Hematopoietic multipotent progenitor cell treated with erythropoietin and hydrocortisone succinate and interleukin-3 and kit ligand, for 6 days (in vitro differentiated cells): ENCODE data around the gene BNC1.
A peak's percentile ranks its signal among the peaks of the same experiment; 100 is the strongest.
"Not testable (repeated sequence)": the region's sequence is repeated elsewhere in the genome, so short reads cannot be mapped to it uniquely, and the experiment has no call there.

Experiments used
- DNase-seq: peaks from one replicate; pipeline ENCODE4 v3.0.0-alpha.2; 2015

BNC1 gene

GRCh38 chr15:83290236-83290635, 5.8 kb upstream of the BNC1 start:
- DNase-seq = no peak

- DNase-seq = no peak
Measured at GRCh38 chr15:83289160-83289559, 4.7 kb upstream of the BNC1 start.

- no peak for DNase-seq
Measured at GRCh38 chr15:83288381-83288801, 3.9 kb upstream of the BNC1 start.

GRCh38 chr15:83287541-83288027, 3.1 kb upstream of the BNC1 start:
- DNase-seq = no peak

GRCh38 chr15:83285979-83286553, 1.6 kb upstream of the BNC1 start:
- no peak for DNase-seq

- no peak for DNase-seq
Measured at GRCh38 chr15:83285284-83285978, 967 bp upstream of the BNC1 start.

GRCh38 chr15:83283813-83284558, 478 bp downstream of the BNC1 start:
- DNase-seq = peak; percentile 13

- no peak for DNase-seq
Measured at GRCh38 chr15:83283138-83283812, 1.2 kb downstream of the BNC1 start.

- no peak for DNase-seq
Measured at GRCh38 chr15:83282776-83283137, 1.7 kb downstream of the BNC1 start.

- no peak for DNase-seq
Measured at GRCh38 chr15:83282141-83282540, 2.3 kb downstream of the BNC1 start.

- no peak for DNase-seq
Measured at GRCh38 chr15:83278191-83278590, 6.3 kb downstream of the BNC1 start.

GRCh38 chr15:83276661-83277060, 7.8 kb downstream of the BNC1 start:
- DNase-seq = no peak

GRCh38 chr15:83275412-83275811, 9.1 kb downstream of the BNC1 start:
- no peak for DNase-seq

- no peak for DNase-seq
Measured at GRCh38 chr15:83270176-83270575, 14.3 kb downstream of the BNC1 start.

- DNase-seq = no peak
Measured at GRCh38 chr15:83268147-83268546, 16.3 kb downstream of the BNC1 start.

- no peak for DNase-seq
Measured at GRCh38 chr15:83262594-83263315, 21.7 kb downstream of the BNC1 start.

- DNase-seq = not testable (repeated sequence)
Measured at GRCh38 chr15:83262181-83262580, 22.3 kb downstream of the BNC1 start.

GRCh38 chr15:83250781-83251180, 33.7 kb downstream of the BNC1 start:
- no peak for DNase-seq

- DNase-seq = no peak
Measured at GRCh38 chr15:83249030-83249343, 35.5 kb downstream of the BNC1 start.

GRCh38 chr15:83248151-83249029, 36.1 kb downstream of the BNC1 start:
- DNase-seq = peak; percentile 78

GRCh38 chr15:83243634-83244033, 40.8 kb downstream of the BNC1 start:
- DNase-seq = no peak

GRCh38 chr15:83230242-83230641, 54.2 kb downstream of the BNC1 start:
- DNase-seq = no peak
